HL-60 (cell line): ENCODE results near the gene SPOCK3.

Experiments
- DNase-seq, 2 experiments: peaks; one replicate each; pipeline ENCODE4 v3.0.0-alpha.2; 2010 to 2020; ENCODE audit warnings: low read depth in 1 of 2, low spot score in 1 of 2
- H3K27ac ChIP-seq: fragments of 250-450 bp; sonication (Bioruptor Pico); replicated peaks from 2 replicates; pipeline ENCODE4 v1.5.1; 2020; ENCODE audit warnings: mild to moderate bottlenecking, moderate library complexity
- H3K27me3 ChIP-seq: fragments of 250-450 bp; sonication (Bioruptor Pico); 2 replicates; pipeline ENCODE4 v1.5.1; 2021; ENCODE audit warnings: mild to moderate bottlenecking, moderate library complexity; ENCODE audit not compliant: insufficient read depth, poor library complexity, severe bottlenecking
- H3K4me3 ChIP-seq: replicated peaks from 2 replicates; pipeline ENCODE4 v1.5.1; 2011; ENCODE audit warnings: mild to moderate bottlenecking, control low read depth, low read length; ENCODE audit not compliant: insufficient read depth
- GABPA ChIP-seq: IDR thresholded peaks from 2 replicates; pipeline ENCODE4 v1.6.1; 2012; ENCODE audit warnings: low read depth
- POLR2AphosphoS5 ChIP-seq: IDR thresholded peaks from 2 replicates; pipeline ENCODE4 v1.6.1; 2012; ENCODE audit warnings: low read depth
- SPI1 ChIP-seq: IDR thresholded peaks from 2 replicates; pipeline ENCODE4 v1.6.1; 2012; ENCODE audit warnings: low read depth, mild to moderate bottlenecking, borderline replicate concordance
- TF ChIP-seq, protein P1 (sequence below): IDR thresholded peaks from 2 replicates; pipeline ENCODE4 v1.6.1; 2012; ENCODE audit warnings: low read depth; ENCODE audit not compliant: insufficient replicate concordance
- TF ChIP-seq, protein P2 (sequence below): IDR thresholded peaks from one replicate; pipeline ENCODE4 v1.5.1; 2011; ENCODE audit warnings: low read length, control low read depth, inconsistent platforms; ENCODE audit not compliant: insufficient read depth

SPOCK3 gene

DNA sequence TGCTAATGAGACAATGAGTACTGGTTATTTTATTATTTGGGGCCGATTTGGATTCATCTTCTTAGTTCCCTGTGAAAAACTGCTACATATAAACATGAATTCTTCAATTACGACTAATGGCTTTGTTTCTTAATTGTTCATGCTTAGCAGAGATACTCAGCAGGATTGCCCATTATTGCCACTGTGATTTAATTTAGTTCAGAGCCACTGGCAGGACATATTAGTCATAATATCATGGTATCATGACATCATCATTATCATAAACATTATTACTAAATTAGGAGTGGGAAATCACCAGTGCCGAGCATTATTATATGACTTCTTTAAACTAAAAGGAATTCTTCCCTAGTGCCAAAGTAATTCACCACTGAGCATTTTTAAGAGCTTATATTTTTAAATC, 201.4 kb downstream of the SPOCK3 start:
- no peaks in the 10 kb centered on the region for H3K27me3 ChIP-seq
- no peak overlapping the region for H3K27ac ChIP-seq
- TF ChIP-seq, protein P1, sequence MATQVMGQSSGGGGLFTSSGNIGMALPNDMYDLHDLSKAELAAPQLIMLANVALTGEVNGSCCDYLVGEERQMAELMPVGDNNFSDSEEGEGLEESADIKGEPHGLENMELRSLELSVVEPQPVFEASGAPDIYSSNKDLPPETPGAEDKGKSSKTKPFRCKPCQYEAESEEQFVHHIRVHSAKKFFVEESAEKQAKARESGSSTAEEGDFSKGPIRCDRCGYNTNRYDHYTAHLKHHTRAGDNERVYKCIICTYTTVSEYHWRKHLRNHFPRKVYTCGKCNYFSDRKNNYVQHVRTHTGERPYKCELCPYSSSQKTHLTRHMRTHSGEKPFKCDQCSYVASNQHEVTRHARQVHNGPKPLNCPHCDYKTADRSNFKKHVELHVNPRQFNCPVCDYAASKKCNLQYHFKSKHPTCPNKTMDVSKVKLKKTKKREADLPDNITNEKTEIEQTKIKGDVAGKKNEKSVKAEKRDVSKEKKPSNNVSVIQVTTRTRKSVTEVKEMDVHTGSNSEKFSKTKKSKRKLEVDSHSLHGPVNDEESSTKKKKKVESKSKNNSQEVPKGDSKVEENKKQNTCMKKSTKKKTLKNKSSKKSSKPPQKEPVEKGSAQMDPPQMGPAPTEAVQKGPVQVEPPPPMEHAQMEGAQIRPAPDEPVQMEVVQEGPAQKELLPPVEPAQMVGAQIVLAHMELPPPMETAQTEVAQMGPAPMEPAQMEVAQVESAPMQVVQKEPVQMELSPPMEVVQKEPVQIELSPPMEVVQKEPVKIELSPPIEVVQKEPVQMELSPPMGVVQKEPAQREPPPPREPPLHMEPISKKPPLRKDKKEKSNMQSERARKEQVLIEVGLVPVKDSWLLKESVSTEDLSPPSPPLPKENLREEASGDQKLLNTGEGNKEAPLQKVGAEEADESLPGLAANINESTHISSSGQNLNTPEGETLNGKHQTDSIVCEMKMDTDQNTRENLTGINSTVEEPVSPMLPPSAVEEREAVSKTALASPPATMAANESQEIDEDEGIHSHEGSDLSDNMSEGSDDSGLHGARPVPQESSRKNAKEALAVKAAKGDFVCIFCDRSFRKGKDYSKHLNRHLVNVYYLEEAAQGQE, result no peak
- TF ChIP-seq, protein P2, sequence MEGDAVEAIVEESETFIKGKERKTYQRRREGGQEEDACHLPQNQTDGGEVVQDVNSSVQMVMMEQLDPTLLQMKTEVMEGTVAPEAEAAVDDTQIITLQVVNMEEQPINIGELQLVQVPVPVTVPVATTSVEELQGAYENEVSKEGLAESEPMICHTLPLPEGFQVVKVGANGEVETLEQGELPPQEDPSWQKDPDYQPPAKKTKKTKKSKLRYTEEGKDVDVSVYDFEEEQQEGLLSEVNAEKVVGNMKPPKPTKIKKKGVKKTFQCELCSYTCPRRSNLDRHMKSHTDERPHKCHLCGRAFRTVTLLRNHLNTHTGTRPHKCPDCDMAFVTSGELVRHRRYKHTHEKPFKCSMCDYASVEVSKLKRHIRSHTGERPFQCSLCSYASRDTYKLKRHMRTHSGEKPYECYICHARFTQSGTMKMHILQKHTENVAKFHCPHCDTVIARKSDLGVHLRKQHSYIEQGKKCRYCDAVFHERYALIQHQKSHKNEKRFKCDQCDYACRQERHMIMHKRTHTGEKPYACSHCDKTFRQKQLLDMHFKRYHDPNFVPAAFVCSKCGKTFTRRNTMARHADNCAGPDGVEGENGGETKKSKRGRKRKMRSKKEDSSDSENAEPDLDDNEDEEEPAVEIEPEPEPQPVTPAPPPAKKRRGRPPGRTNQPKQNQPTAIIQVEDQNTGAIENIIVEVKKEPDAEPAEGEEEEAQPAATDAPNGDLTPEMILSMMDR, result no peak
- no peak for TF ChIP-seq POLR2AphosphoS5
- TF ChIP-seq SPI1, result no peak
- no peak for TF ChIP-seq GABPA
- DNase-seq, result no peak
- no peak overlapping the region for H3K4me3 ChIP-seq

DNA sequence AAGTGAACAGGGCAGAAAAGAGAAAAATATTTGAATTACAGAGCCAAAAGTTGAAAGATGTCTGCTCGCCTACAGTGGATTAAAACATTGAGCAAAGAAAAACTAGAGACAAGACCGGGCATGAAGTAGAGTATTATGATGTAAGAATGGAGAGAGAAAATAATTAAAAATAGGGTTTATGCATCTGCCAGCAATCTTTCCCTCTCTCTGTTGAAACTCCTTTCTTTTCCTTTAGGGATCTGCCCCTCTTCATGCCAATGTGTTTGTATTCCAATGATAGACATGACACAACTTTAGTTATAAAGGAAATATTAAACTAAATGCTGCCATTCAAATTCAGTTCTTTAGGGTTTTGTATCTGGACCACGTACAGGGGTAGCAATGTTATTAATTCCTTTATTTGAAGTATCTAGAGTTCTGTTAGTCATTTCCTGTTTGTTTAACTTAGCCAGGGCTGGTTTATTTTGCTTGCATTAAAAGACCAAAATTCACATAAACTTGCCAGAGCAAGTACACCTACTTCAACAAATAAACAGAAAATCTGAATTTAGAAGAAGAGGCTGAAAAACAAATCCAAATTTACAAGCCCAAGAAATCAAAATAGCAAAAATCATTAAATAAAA, 202.6 kb downstream of the SPOCK3 start:
- no peaks in the 10 kb centered on the region for H3K27me3 ChIP-seq
- no peak for DNase-seq
- no peak overlapping the region for H3K4me3 ChIP-seq
- TF ChIP-seq, protein P1, result no peak
- TF ChIP-seq GABPA, result no peak
- TF ChIP-seq POLR2AphosphoS5, result no peak
- no peak for TF ChIP-seq SPI1
- TF ChIP-seq, protein P2, result no peak
- H3K27ac ChIP-seq, result no peak overlapping the region

DNA sequence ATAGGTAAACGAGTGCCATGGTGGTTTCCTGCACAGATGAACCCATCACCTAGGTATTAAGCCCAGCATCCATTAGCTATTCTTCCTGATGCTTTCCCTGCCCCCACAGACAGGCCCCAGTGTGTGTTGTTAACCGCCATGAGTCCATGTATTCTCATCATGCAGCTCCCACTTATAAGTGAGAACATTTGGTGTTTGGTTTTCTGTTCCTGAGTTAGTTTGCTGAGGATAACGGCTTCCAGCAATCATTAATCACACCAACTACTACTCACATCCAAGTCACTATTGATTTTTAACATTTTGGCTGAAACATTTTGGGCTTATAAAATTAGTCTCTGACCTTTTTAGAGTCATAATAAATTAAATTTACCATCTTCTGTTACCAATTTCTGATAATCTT, 205.3 kb downstream of the SPOCK3 start:
- DNase-seq, result no peak
- H3K27ac ChIP-seq, result no peak overlapping the region
- no peaks in the 10 kb centered on the region for H3K27me3 ChIP-seq
- TF ChIP-seq, protein P1, result no peak
- TF ChIP-seq POLR2AphosphoS5 (no peak), GABPA (no peak), SPI1 (no peak)
- TF ChIP-seq, protein P2, result no peak
- H3K4me3 ChIP-seq, result no peak overlapping the region
